Dedifferentiated amniotic fluid mesenchymal stem cell (primary cell): ENCODE measurements around the gene NEUROD2.

Source experiments
- DNase-seq: peaks from one replicate; pipeline ENCODE4 v3.0.0-alpha.2; 2016; ENCODE audit errors: extremely low spot score

NEUROD2 gene

GRCh38 chr17:39607851-39608130, at the start of gene NEUROD2:
Gene NEUROD2 (minus strand): TSS chr17:39607920. CDS start chr17:39606599, 1,321 bp downstream.
- DNase-seq: no peak

- DNase-seq: no peak
These were observed 47.4 kb upstream of the NEUROD2 start for GRCh38 chr17:39655105-39655504.

- DNase-seq: no peak
These were observed 46.1 kb upstream of the NEUROD2 start for GRCh38 chr17:39653662-39654331.

GRCh38 chr17:39653316-39653661, 45.6 kb upstream of the NEUROD2 start:
- no peak for DNase-seq

GRCh38 chr17:39652587-39653315, 45.0 kb upstream of the NEUROD2 start:
- DNase-seq: no peak

- no peak for DNase-seq
These were observed 44.3 kb upstream of the NEUROD2 start for GRCh38 chr17:39651923-39652586.

GRCh38 chr17:39650121-39650579, 42.4 kb upstream of the NEUROD2 start:
- DNase-seq: no peak

- peak; percentile 23 for DNase-seq
These were observed 41.1 kb upstream of the NEUROD2 start for GRCh38 chr17:39648616-39649366.

GRCh38 chr17:39647256-39647655, 39.5 kb upstream of the NEUROD2 start:
- no peak for DNase-seq

- DNase-seq: no peak
These were observed 35.6 kb upstream of the NEUROD2 start for GRCh38 chr17:39643271-39643670.

GRCh38 chr17:39642291-39643074, 34.8 kb upstream of the NEUROD2 start:
- no peak for DNase-seq

- DNase-seq: no peak
These were observed 34.2 kb upstream of the NEUROD2 start for GRCh38 chr17:39641883-39642282.

- no peak for DNase-seq
These were observed 33.4 kb upstream of the NEUROD2 start for GRCh38 chr17:39641097-39641496.

GRCh38 chr17:39640591-39641031, 32.9 kb upstream of the NEUROD2 start:
- no peak for DNase-seq

GRCh38 chr17:39639566-39640458, 32.1 kb upstream of the NEUROD2 start:
- DNase-seq: no peak

- DNase-seq: no peak
These were observed 31.3 kb upstream of the NEUROD2 start for GRCh38 chr17:39639043-39639442.

GRCh38 chr17:39638317-39638716, 30.6 kb upstream of the NEUROD2 start:
- DNase-seq: no peak

GRCh38 chr17:39636927-39637736, 29.4 kb upstream of the NEUROD2 start, which contains the start of gene STARD3:
Gene STARD3 (plus strand): TSS chr17:39637144. CDS start chr17:39653532, 16,388 bp downstream.
- DNase-seq: peak; percentile 82

- no peak for DNase-seq
These were observed 28.8 kb upstream of the NEUROD2 start for GRCh38 chr17:39636587-39636926.
